ENCODE results near the gene MLYCD.

MLYCD gene

DNA sequence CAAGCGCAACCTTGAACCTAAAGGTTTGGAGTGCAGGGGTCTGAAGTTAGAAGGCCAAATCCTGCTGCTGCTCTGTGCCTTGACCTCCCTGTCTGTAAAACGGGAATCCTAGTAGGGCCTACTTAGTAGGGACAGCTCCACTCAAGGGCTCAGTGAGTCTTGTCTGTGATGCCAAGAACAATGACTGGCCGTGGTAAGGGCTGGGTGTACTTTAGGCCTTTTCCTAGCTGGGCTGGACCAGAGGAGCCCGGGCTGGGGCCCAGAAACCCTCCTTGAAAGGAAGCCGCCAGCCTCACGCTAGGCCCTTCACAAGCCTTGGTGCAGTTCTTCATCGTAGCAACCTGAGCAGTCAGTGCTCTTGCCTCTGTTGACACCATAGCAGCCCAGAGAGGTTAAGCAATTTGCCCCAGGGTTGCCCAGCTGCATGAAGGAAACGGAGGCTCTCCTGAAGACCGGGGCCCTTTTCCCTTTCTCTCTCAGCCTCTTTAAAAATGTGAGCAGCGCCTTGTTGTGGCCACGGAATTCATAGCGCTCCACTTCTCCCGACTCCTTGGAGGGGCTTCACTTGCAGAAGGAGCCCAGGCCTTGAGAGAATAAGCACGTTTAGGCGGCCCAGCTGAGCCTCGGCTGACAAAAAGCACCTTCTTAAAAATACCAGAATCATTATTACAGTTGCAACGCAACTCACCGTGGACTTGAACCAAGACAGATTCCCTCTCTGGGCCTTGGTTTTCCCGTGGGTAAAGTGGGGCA, 73.5 kb downstream of the MLYCD start:
- DNase-seq (ENCODE audit: low read depth, low spot score): no peak
- no peak for TF ChIP-seq CTCF (IDR thresholded peaks at IDR 0.05; ENCODE audit: low read depth, low read length)
- in situ Hi-C loops (cut with HindIII; ENCODE audit: low sequenced_read_pairs): no loop called here
- H3K4me3 ChIP-seq (ENCODE audit: low read depth, low read length): no peak overlapping the region

DNA sequence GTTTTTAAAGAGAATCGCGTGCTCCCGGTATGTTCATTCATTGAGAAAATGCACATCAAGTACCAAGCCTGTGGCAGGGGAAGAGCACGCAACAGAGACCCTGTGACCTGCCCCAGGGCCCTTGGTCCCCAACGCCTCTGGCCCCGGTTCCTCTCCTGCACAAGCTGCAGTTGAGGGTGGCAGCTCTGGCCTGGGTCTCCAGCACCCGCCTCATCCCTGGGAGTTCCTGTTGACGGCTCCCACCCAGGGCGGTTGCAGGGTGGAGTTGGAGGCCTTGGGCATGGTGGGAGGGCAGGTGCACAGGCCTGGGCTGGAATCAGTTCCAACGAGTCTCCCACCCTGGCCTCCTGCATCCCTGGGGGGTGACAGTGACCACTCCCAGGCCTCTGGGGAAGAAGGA, 74.2 kb downstream of the MLYCD start:
- DNase-seq (ENCODE audit: low read depth, low spot score): no peak
- TF ChIP-seq CTCF (IDR thresholded peaks at IDR 0.05; ENCODE audit: low read depth, low read length): no peak
- in situ Hi-C loops (cut with HindIII; ENCODE audit: low sequenced_read_pairs): no loop called here
- H3K4me3 ChIP-seq (ENCODE audit: low read depth, low read length): no peak overlapping the region

GRCh38 chr16:83973581-83974385, 74.9 kb downstream of the MLYCD start:
- no peak for TF ChIP-seq CTCF (IDR thresholded peaks at IDR 0.05; ENCODE audit: low read depth, low read length)
- in situ Hi-C loops (cut with HindIII; ENCODE audit: low sequenced_read_pairs): no loop called here
- H3K4me3 ChIP-seq (ENCODE audit: low read depth, low read length): no peak overlapping the region

GRCh38 chr16:83974475-83974874, 75.6 kb downstream of the MLYCD start:
- no peak overlapping the region for H3K4me3 ChIP-seq (ENCODE audit: low read depth, low read length)
- in situ Hi-C loops (cut with HindIII; ENCODE audit: low sequenced_read_pairs): no loop called here
- no peak for DNase-seq (ENCODE audit: low read depth, low spot score)
- no peak for TF ChIP-seq CTCF (IDR thresholded peaks at IDR 0.05; ENCODE audit: low read depth, low read length)

More at GRCh38 chr16:83973581-83974385, 74.9 kb downstream of the MLYCD start:
- no peak for DNase-seq (ENCODE audit: low read depth, low spot score)

- no peak for DNase-seq (ENCODE audit: low read depth, low spot score)
- no peak for TF ChIP-seq CTCF (IDR thresholded peaks at IDR 0.05; ENCODE audit: low read depth, low read length)
- H3K4me3 ChIP-seq (ENCODE audit: low read depth, low read length): no peak overlapping the region
- in situ Hi-C loops (cut with HindIII; ENCODE audit: low sequenced_read_pairs): no loop called here
Observed at GRCh38 chr16:83975590-83976260, 76.8 kb downstream of the MLYCD start.

Data from astrocyte of the spinal cord (primary cell).